Thyroid gland (tissue), 4 donors: ENCODE measurements around the gene COL26A1.

ENCODE experiments used
- POLR2A ChIP-seq, 2 donors: fragments of 450-650 bp; IDR thresholded peaks; one replicate each; pipeline ENCODE4 v1.6.1; 2017; ENCODE audit warnings: antibody characterized with exemption in 2 of 2, mild to moderate bottlenecking in 2 of 2, moderate library complexity in 1 of 2
- TF ChIP-seq, protein P1 (sequence below), 6 experiments: fragments of 200-600 bp in 3 of 6; fragments of 450-650 bp in 3 of 6; sonication (generic) in 3 of 6; IDR thresholded peaks; one replicate each; pipeline ENCODE4 v1.5.1; 2016 to 2019; ENCODE audit warnings: antibody characterized with exemption in 6 of 6, mild to moderate bottlenecking in 2 of 6, inconsistent platforms in 1 of 6, moderate library complexity in 1 of 6

DNA sequence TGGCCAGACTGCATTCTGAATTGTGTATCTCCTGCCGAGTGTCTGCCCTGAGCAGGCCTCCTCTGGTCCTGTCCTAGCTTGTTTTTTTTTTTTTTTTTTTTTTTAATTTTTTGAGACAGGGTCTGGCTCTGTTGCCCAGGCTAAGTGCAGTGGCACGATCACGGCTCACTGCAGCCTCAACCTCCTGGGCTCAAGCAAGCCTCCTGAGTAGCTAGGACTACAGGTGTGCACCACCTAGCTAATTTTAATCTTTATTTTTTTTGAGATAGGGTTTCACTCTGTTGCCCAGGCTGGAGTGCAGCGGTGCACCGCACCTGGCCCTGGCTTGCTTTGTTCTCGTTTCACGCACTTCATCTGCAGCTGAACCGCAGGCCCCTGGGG lies 23.5 kb downstream of the COL26A1 start:
- no peak for TF ChIP-seq POLR2A (IDR thresholded peaks at IDR 0.05)
- TF ChIP-seq, protein P1, sequence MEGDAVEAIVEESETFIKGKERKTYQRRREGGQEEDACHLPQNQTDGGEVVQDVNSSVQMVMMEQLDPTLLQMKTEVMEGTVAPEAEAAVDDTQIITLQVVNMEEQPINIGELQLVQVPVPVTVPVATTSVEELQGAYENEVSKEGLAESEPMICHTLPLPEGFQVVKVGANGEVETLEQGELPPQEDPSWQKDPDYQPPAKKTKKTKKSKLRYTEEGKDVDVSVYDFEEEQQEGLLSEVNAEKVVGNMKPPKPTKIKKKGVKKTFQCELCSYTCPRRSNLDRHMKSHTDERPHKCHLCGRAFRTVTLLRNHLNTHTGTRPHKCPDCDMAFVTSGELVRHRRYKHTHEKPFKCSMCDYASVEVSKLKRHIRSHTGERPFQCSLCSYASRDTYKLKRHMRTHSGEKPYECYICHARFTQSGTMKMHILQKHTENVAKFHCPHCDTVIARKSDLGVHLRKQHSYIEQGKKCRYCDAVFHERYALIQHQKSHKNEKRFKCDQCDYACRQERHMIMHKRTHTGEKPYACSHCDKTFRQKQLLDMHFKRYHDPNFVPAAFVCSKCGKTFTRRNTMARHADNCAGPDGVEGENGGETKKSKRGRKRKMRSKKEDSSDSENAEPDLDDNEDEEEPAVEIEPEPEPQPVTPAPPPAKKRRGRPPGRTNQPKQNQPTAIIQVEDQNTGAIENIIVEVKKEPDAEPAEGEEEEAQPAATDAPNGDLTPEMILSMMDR (IDR thresholded peaks at IDR 0.05), result no peak
